Ovary (tissue), 9 donors: ENCODE data around the gene PCDHA11. TPM values are rescaled to one million over a fixed set of nuclear protein-coding genes. Genes with fewer than 3 reads are reported as not detected.
"Not testable (repeated sequence)": the region's sequence is repeated elsewhere in the genome, so short reads cannot be mapped to it uniquely, and the experiment has no call there.

Source experiments
- DNase-seq, 5 donors: peaks; one replicate each; pipeline ENCODE4 v3.0.0-alpha.2; 2019 to 2020
- H3K27ac ChIP-seq, 2 donors: fragments of 200-600 bp; one replicate each; pipeline versions ENCODE4 v1.5.1 to v1.8.0; 2019 to 2022
- H3K27me3 ChIP-seq: fragments of 200-600 bp; one replicate; pipeline ENCODE4 v1.8.0; 2022
- H3K36me3 ChIP-seq: fragments of 200-600 bp; sonication (generic); one replicate; pipeline ENCODE4 v1.5.1; 2019
- H3K4me1 ChIP-seq: one replicate; pipeline ENCODE4 v1.8.1; 2013; ENCODE audit warnings: mild to moderate bottlenecking, moderate library complexity; ENCODE audit not compliant: insufficient read depth
- H3K4me3 ChIP-seq: fragments of 200-600 bp; sonication (generic); one replicate; pipeline ENCODE4 v1.5.1; 2017
- H3K9me3 ChIP-seq, 2 donors: fragments of 200-600 bp in 1 of 2; sonication (generic) in 1 of 2; one replicate each; pipeline versions ENCODE4 v1.5.1 to v1.8.1; 2013 to 2019; ENCODE audit warnings: mild to moderate bottlenecking in 1 of 2, moderate library complexity in 1 of 2
- EP300 ChIP-seq: sonication (generic); formaldehyde crosslinking; IDR thresholded peaks from one replicate; pipeline ENCODE4 v1.6.1; 2017; ENCODE audit warnings: antibody characterized with exemption
- POLR2A ChIP-seq: fragments of 450-650 bp; IDR thresholded peaks from one replicate; pipeline ENCODE4 v1.6.1; 2017; ENCODE audit warnings: antibody characterized with exemption, mild to moderate bottlenecking, moderate library complexity
- whole genome bisulfite sequencing, 3 donors: extraction: QIAGEN DNeasy Blood & Tissue Kit in 1 of 3; methylation state at CpG; one replicate each; pipeline versions ENCODE4 v1.1.5 to v1.1.7; 2013 to 2017; 5-methylcytosine and 5-hydroxymethylcytosine counted together
- intact Hi-C, 4 donors: fragments of 100-400 bp; cut with DNase I; formaldehyde crosslinking; loops; one replicate each; pipeline versions ENCODE4 v1.11.0 to v1.15.1; 2022 to 2023
- polyA plus RNA-seq, 2 donors: library from polyadenylated mRNA; stranded (reverse); fragments of 200-250 nt in 1 of 2; fragments of 350-450 nt in 1 of 2; fragmentation: Illumina TruSeq in 1 of 2; extraction: RNeasy Lipid Tissue Mini Kit (QIAGEN cat#74804) in 1 of 2; gene quantifications; one replicate each; pipeline ENCODE4 v1.2.3, GENCODE V29; 2013 to 2014
- total RNA-seq, 7 donors: library from RNA; depleted of rRNA in 2 of 7; stranded (reverse); fragments of >200 nt in 2 of 7; fragmentation: NEBNext Ultra II Directional in 3 of 7; extraction: Animal tissue kit (Norgen Biotek cat#: 25700) in 3 of 7; gene quantifications; one replicate each; pipeline versions ENCODE4 v1.1.0 to v1.2.4, GENCODE V29; 2016 to 2023
- TF ChIP-seq, protein P1 (sequence below), 3 donors: fragments of 450-650 bp in 2 of 3; fragments of 200-600 bp in 1 of 3; IDR thresholded peaks; one replicate each; pipeline versions ENCODE4 v1.5.1 to v1.8.0; 2016 to 2022; ENCODE audit warnings: antibody characterized with exemption in 3 of 3, mild to moderate bottlenecking in 1 of 3
- donor health status: DM: no; HTN: no; CAD: no; lungs with moderate emphysema.
- donor health status: DM: no; HTN: no; CAD: no.
- donor health status: Bipolar disorder and iron deficiency.
- donor health status: DM: yes; HTN: yes; CAD: no.
- donor health status: DM: no; HTN: no; CAD: no.
- donor health status: DM: yes; HTN: yes; CAD: no.

The PCDHA11 gene
- total and polyA plus RNA-seq, 9 donors = 0.04 to 0.79 (median 0.35) TPM

DNA sequence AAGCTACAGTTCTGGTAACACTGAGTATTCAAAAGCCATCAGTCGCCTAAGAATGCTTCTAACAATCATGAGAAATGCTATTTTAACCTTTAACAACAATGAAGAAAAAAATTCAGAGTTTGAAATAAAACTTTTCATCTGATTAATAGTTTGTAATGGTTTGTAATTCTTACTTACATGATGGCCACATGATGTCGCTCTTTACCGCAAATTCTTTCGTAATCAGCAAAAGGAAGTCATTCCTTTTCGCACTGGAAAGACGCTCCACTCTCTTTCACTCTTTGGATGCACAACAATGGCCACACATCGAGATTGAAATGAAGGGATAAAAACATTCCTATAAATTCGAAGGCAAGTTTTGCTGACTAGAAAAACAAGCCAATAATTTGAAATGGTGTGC, 34.8 kb upstream of the PCDHA11 start, which contains the start of gene PCDHA7:
Gene PCDHA7 (plus strand): TSS at position 277 of the 400 bp plus-strand sequence. CDS start 115 bp downstream, at position 392.
- H3K27me3 ChIP-seq = no peaks in the 10 kb centered on the region
- H3K36me3 ChIP-seq = no peaks in the 10 kb centered on the region
- WGBS, 3 donors = 9 to 18% (median 14%) methylated on average over 8 of the region's 8 CpGs
- no peak within 1 kb of the TSS for H3K4me3 ChIP-seq
- no peaks in the 10 kb centered on the region for H3K4me1 ChIP-seq
- no peak within 1 kb of the TSS for H3K27ac ChIP-seq
- TF ChIP-seq, protein P1, sequence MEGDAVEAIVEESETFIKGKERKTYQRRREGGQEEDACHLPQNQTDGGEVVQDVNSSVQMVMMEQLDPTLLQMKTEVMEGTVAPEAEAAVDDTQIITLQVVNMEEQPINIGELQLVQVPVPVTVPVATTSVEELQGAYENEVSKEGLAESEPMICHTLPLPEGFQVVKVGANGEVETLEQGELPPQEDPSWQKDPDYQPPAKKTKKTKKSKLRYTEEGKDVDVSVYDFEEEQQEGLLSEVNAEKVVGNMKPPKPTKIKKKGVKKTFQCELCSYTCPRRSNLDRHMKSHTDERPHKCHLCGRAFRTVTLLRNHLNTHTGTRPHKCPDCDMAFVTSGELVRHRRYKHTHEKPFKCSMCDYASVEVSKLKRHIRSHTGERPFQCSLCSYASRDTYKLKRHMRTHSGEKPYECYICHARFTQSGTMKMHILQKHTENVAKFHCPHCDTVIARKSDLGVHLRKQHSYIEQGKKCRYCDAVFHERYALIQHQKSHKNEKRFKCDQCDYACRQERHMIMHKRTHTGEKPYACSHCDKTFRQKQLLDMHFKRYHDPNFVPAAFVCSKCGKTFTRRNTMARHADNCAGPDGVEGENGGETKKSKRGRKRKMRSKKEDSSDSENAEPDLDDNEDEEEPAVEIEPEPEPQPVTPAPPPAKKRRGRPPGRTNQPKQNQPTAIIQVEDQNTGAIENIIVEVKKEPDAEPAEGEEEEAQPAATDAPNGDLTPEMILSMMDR (IDR thresholded peaks at IDR 0.05) = no peak
- no peak for TF ChIP-seq EP300
- TF ChIP-seq POLR2A = no peak
- H3K9me3 ChIP-seq = peaks cover 0 to 21% of the 10 kb centered on the region in 2 donors
- intact Hi-C loops = no loop called here
- no peak for DNase-seq

DNA sequence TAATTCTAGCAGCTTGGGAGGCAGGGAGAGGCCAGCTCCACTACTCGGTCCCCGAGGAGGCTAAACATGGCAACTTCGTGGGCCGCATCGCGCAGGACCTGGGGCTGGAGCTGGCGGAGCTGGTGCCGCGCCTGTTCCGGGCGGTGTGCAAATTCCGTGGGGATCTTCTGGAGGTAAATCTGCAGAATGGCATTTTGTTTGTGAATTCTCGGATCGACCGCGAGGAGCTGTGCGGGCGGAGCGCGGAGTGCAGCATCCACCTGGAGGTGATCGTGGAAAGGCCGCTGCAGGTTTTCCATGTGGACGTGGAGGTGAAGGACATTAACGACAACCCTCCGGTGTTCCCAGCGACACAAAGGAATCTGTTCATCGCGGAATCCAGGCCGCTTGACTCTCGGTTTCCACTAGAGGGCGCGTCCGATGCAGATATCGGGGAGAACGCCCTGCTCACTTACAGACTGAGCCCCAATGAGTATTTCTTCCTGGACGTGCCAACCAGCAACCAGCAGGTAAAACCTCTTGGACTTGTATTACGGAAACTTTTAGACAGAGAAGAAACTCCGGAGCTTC, 34.2 kb upstream of the PCDHA11 start:
- WGBS, 3 donors = 15 to 29% (median 21%) methylated on average over 26 of the region's 38 CpGs
- H3K4me1 ChIP-seq, DNase-seq, H3K4me3 ChIP-seq, H3K27me3 ChIP-seq, H3K36me3 ChIP-seq, H3K27ac ChIP-seq, intact Hi-C loops: not testable (repeated sequence)
- H3K9me3 ChIP-seq = peaks cover 0 to 21% of the 10 kb centered on the region in 2 donors

DNA sequence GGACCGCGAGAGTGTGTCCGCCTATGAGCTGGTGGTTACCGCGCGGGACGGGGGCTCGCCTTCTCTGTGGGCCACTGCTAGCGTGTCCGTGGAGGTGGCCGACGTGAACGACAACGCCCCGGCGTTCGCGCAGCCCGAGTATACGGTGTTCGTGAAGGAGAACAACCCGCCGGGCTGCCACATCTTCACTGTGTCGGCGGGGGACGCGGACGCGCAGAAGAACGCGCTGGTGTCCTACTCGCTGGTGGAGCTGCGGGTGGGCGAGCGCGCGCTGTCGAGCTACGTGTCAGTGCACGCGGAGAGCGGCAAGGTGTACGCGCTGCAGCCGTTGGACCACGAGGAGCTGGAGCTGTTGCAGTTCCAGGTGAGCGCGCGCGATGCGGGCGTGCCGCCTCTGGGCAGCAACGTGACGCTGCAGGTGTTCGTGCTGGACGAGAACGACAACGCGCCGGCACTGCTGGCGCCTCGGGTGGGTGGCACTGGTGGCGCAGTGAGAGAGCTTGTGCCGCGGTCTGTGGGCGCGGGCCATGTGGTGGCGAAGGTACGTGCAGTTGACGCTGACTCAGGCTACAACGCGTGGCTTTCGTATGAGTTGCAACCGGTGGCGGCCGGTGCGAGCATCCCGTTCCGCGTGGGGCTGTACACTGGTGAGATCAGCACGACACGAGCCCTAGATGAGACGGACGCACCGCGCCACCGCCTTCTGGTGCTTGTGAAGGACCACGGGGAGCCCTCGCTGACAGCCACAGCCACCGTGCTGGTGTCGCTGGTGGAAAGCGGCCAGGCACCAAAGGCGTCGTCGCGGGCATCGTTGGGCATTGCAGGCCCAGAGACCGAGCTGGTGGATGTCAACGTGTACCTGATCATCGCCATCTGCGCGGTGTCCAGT, 32.9 kb upstream of the PCDHA11 start:
- Histone ChIP-seq H3K4me3 (no peak overlapping the region), H3K36me3 (no peaks in the 10 kb centered on the region), H3K27me3 (no peaks in the 10 kb centered on the region), H3K4me1 (no peaks in the 10 kb centered on the region), H3K27ac (no peak overlapping the region), H3K9me3 (peaks cover 0 to 14% of the 10 kb centered on the region in 2 donors)
- TF ChIP-seq POLR2A (no peak), EP300 (no peak)
- TF ChIP-seq, protein P1 (IDR thresholded peaks at IDR 0.05) = no peak
- no peak for DNase-seq
- WGBS, 3 donors = 34 to 55% (median 49%) methylated on average over 89 to 103 of the region's 103 CpGs
- intact Hi-C loops = no loop called here

DNA sequence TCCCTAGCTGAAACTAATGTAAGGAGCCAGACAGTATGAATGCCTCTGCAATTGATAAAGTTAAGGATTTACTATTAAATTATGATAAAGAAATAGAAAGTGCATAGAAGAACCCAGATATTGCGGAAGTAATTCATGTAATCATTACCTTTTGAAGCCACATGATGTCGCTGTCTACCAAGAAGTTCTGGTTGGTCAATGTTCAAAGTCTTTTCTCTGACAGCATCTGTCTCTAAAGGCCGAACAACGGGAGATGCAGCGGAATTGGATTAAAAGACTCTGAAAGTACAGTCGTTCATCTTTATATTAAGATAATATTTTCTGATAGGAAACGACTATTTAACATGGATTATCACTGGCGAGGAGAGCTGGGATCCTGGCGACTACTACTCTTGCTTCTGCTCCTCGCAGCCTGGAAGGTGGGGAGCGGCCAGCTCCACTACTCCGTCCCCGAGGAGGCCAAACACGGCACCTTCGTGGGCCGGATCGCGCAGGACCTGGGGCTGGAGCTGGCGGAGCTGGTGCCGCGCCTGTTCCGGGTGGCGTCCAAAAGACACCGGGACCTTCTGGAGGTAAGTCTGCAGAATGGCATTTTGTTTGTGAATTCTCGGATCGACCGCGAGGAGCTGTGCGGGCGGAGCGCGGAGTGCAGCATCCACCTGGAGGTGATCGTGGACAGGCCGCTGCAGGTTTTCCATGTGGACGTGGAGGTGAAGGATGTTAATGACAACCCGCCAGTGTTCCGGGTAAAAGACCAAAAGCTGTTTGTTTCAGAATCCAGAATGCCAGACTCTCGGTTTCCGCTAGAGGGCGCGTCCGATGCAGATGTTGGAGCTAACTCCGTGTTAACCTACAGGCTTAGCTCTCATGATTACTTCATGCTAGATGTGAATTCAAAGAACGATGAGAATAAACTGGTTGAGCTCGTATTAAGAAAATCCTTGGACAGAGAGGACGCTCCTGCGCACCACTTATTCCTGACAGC, 27.5 kb upstream of the PCDHA11 start, which contains the start of gene PCDHA8:
Gene PCDHA8 (plus strand): TSS at position 210 of the 985 bp plus-strand sequence. CDS start 135 bp downstream, at position 345.
- H3K27me3 ChIP-seq = no peaks in the 10 kb centered on the region
- H3K9me3 ChIP-seq = peaks cover 0 to under 1% of the 10 kb centered on the region in 2 donors
- H3K36me3 ChIP-seq = no peaks in the 10 kb centered on the region
- TF ChIP-seq EP300 (no peak), POLR2A (no peak)
- TF ChIP-seq, protein P1 (IDR thresholded peaks at IDR 0.05) = no peak
- no peak within 1 kb of the TSS for H3K27ac ChIP-seq
- peak in 1 of 5 donors; percentile 34 for DNase-seq
- intact Hi-C loops = no loop called here
- H3K4me1 ChIP-seq = no peaks in the 10 kb centered on the region
- 14 to 29% (median 26%) methylated on average over 39 to 47 of the region's 47 CpGs for WGBS, 3 donors
- no peak within 1 kb of the TSS for H3K4me3 ChIP-seq
